Activated gamma-delta T cell treated with Interleukin-2 at 50 U/mL for 16 hours (primary cell): Measurements from ENCODE around the gene BAIAP2L2.

ENCODE experiments used
- DNase-seq: peaks from one replicate; pipeline ENCODE4 v3.0.0-alpha.2; 2020

Gene BAIAP2L2

GRCh38 chr22:38106814-38107578 is 3.5 kb downstream of the BAIAP2L2 start:
- no peak for DNase-seq

- no peak for DNase-seq
These were observed 6.4 kb downstream of the BAIAP2L2 start for GRCh38 chr22:38104084-38104483.

GRCh38 chr22:38103641-38104040 is 6.8 kb downstream of the BAIAP2L2 start:
- DNase-seq = no peak

GRCh38 chr22:38098410-38099249 is 11.9 kb downstream of the BAIAP2L2 start:
- DNase-seq = no peak

- DNase-seq = no peak
These were observed 12.7 kb downstream of the BAIAP2L2 start for GRCh38 chr22:38097557-38098409.

GRCh38 chr22:38097058-38097457 is 13.4 kb downstream of the BAIAP2L2 start:
- no peak for DNase-seq

GRCh38 chr22:38089474-38089851 is 21.0 kb downstream of the BAIAP2L2 start:
- no peak for DNase-seq

- DNase-seq = no peak
These were observed 21.6 kb downstream of the BAIAP2L2 start for GRCh38 chr22:38088629-38089473.

- no peak for DNase-seq
These were observed 22.6 kb downstream of the BAIAP2L2 start for GRCh38 chr22:38087855-38088254.

- no peak for DNase-seq
These were observed 23.5 kb downstream of the BAIAP2L2 start for GRCh38 chr22:38086942-38087341.

GRCh38 chr22:38086001-38086845 is 24.3 kb downstream of the BAIAP2L2 start:
- no peak for DNase-seq

GRCh38 chr22:38085501-38085900 is 25.0 kb downstream of the BAIAP2L2 start:
- DNase-seq = no peak

- no peak for DNase-seq
These were observed 25.4 kb downstream of the BAIAP2L2 start for GRCh38 chr22:38085056-38085455.

GRCh38 chr22:38083931-38084631 is 26.4 kb downstream of the BAIAP2L2 start, which contains the start of gene SLC16A8:
TSS of gene SLC16A8 (minus strand) at chr22:38084184. CDS start at chr22:38082873, 1,311 bp downstream.
- no peak for DNase-seq

GRCh38 chr22:38082986-38083710 is 27.3 kb downstream of the BAIAP2L2 start:
- no peak for DNase-seq

GRCh38 chr22:38081941-38082828 is 28.3 kb downstream of the BAIAP2L2 start:
- no peak for DNase-seq

- no peak for DNase-seq
These were observed 28.9 kb downstream of the BAIAP2L2 start for GRCh38 chr22:38081636-38081940.

GRCh38 chr22:38080850-38081635 is 29.4 kb downstream of the BAIAP2L2 start:
- DNase-seq = no peak
